ENCODE measurements around the gene ANKRD26.

GRCh38 chr10:27138277-27138676, 38.0 kb upstream of the ANKRD26 start:
- TF ChIP-seq ZBTB7B (CRISPR knock-in tag; IDR thresholded peaks at IDR 0.05), result no peak
- no peak for TF ChIP-seq EP300 (IDR thresholded peaks at IDR 0.05; ENCODE audit: low read depth in 2 of 2, low read length in 2 of 2)
- TF ChIP-seq EP300 (CRISPR knock-in tag; IDR thresholded peaks at IDR 0.05; ENCODE audit: borderline replicate concordance), result no peak
- TF ChIP-seq, protein P1, sequence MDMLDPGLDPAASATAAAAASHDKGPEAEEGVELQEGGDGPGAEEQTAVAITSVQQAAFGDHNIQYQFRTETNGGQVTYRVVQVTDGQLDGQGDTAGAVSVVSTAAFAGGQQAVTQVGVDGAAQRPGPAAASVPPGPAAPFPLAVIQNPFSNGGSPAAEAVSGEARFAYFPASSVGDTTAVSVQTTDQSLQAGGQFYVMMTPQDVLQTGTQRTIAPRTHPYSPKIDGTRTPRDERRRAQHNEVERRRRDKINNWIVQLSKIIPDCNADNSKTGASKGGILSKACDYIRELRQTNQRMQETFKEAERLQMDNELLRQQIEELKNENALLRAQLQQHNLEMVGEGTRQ (IDR thresholded peaks at IDR 0.05; ENCODE audit: low read depth, low read length), result no peak
- TF ChIP-seq, protein P1 (CRISPR knock-in tag; IDR thresholded peaks at IDR 0.05; ENCODE audit: borderline replicate concordance), result no peak
